Vagina (tissue), 2 donors: ENCODE data around the gene ELL2.

ENCODE experiments used
- POLR2A ChIP-seq, 2 donors: fragments of 450-650 bp; IDR thresholded peaks; one replicate each; pipeline ENCODE4 v1.6.1; 2017; ENCODE audit warnings: antibody characterized with exemption in 2 of 2, mild to moderate bottlenecking in 2 of 2, moderate library complexity in 2 of 2
- POLR2AphosphoS5 ChIP-seq, 2 donors: sonication (generic); formaldehyde crosslinking; IDR thresholded peaks; one replicate each; pipeline ENCODE4 v1.9.0; 2017; ENCODE audit warnings: antibody characterized with exemption in 2 of 2, mild to moderate bottlenecking in 2 of 2, low read depth in 1 of 2; ENCODE audit not compliant: insufficient read depth in 1 of 2
- TF ChIP-seq, protein P1 (sequence below), 3 experiments: fragments of 450-650 bp in 2 of 3; fragments of 200-600 bp in 1 of 3; sonication (generic) in 1 of 3; IDR thresholded peaks; one replicate each; pipeline ENCODE4 v1.5.1; 2017 to 2019; ENCODE audit warnings: antibody characterized with exemption in 3 of 3, mild to moderate bottlenecking in 2 of 3, moderate library complexity in 2 of 3

DNA sequence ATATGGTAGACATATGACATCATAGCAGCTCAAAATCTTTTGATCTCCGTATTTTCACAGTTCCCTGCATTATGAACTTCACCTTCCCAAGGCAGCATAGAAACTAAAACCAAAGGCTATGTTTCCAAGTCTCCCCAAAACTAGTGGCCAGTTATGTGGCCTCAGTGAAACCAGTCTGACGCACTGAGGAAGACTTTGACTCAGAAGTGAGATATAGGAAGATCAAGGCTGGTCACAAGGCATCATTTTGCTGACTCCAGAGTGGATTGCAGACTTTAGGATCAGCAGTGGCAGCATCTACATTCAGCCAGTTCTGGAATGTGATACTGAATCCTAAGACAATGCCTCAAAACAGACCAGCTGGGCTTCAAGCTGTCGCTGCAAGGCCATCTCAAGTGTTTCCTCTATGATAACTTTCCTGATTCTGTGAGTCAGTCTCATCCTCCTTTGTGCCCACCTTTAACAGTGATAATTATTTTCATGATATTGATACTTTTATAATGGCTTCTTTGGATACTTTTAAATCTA is 34.4 kb upstream of the ELL2 start:
- TF ChIP-seq, protein P1, sequence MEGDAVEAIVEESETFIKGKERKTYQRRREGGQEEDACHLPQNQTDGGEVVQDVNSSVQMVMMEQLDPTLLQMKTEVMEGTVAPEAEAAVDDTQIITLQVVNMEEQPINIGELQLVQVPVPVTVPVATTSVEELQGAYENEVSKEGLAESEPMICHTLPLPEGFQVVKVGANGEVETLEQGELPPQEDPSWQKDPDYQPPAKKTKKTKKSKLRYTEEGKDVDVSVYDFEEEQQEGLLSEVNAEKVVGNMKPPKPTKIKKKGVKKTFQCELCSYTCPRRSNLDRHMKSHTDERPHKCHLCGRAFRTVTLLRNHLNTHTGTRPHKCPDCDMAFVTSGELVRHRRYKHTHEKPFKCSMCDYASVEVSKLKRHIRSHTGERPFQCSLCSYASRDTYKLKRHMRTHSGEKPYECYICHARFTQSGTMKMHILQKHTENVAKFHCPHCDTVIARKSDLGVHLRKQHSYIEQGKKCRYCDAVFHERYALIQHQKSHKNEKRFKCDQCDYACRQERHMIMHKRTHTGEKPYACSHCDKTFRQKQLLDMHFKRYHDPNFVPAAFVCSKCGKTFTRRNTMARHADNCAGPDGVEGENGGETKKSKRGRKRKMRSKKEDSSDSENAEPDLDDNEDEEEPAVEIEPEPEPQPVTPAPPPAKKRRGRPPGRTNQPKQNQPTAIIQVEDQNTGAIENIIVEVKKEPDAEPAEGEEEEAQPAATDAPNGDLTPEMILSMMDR (IDR thresholded peaks at IDR 0.05), result no peak
- TF ChIP-seq POLR2A (IDR thresholded peaks at IDR 0.05), result no peak
- TF ChIP-seq POLR2AphosphoS5 (IDR thresholded peaks at IDR 0.05; ENCODE audit: insufficient read depth in 1 of 2, low read depth in 1 of 2), result no peak
